SK-MEL-5 (cell line): ENCODE measurements around the gene NMRK2. TPM values are rescaled to one million over a fixed set of nuclear protein-coding genes. Genes with fewer than 3 reads are reported as not detected.

Experiments used
- DNase-seq: peaks from one replicate; pipeline ENCODE4 v3.0.0-alpha.2; 2016; ENCODE audit warnings: low read depth, low spot score
- in situ Hi-C: cut with HindIII; loops from 2 replicates; pipeline ENCODE4 v1.10.0; 2016; ENCODE audit warnings: low sequenced_read_pairs, high pct_unique_total_duplicates, low pct_unique_long_range_greater_than_20kb
- small RNA-seq, 2 experiments: library from RNA; depleted of rRNA; stranded (forward); fragments of <200 nt; gene quantifications; one replicate each; pipeline ENCODE3, GENCODE V24; 2014
- total RNA-seq: library from RNA; depleted of rRNA; stranded (reverse); fragments of >200 nt; shearing (Covaris generic); gene quantifications from 2 replicates; pipeline ENCODE4 v1.2.3, GENCODE V29; 2014; rRNA removed

Gene NMRK2
- total RNA-seq, 1 experiment from 2014 or later = 1.2 TPM

- in situ Hi-C loops = loop anchor here (25.0 kb wide), 1 partner anchor 227 kb away; no protein-coding TSS in a partner anchor
- no peak for DNase-seq
These were observed 52.9 kb downstream of the NMRK2 start for GRCh38 chr19:3985643-3986259.

GRCh38 chr19:3986260-3987041, 53.6 kb downstream of the NMRK2 start:
- peak; percentile 79 for DNase-seq
- in situ Hi-C loops = loop anchor here (25.0 kb wide), 1 partner anchor 226 kb away; no protein-coding TSS in a partner anchor

GRCh38 chr19:3987619-3988371, 54.9 kb downstream of the NMRK2 start:
- in situ Hi-C loops = loop anchor here (25.0 kb wide), 1 partner anchor 225 kb away; no protein-coding TSS in a partner anchor
- DNase-seq = peak; percentile 84

GRCh38 chr19:3990815-3991117, 57.9 kb downstream of the NMRK2 start:
- in situ Hi-C loops = loop anchor here (25.0 kb wide), 1 partner anchor 222 kb away; no protein-coding TSS in a partner anchor
- DNase-seq = no peak

Small RNAs within 50 kb of the gene (small RNA-seq; reads per million reads assigned to genes)
- gene RN7SL202P (0 to 0.19 reads per million in 2 experiments), gene SNORD37 (0.57 to 19.7 reads per million in 2 experiments)

Other genes starting within 250 kb of the NMRK2 start
- gene PIP5K1C, start 232.6 kb upstream of the NMRK2 start, total RNA-seq = 4.9 and 6.7 TPM in 2 replicates
- 0.13 and 0.21 TPM in 2 replicates for gene TJP3, start 224.7 kb upstream of the NMRK2 start, total RNA-seq
- gene APBA3, start 171.4 kb upstream of the NMRK2 start, total RNA-seq = 10.5 and 16.7 TPM in 2 replicates
- gene MRPL54, start 170.4 kb upstream of the NMRK2 start, total RNA-seq = 31.0 and 33.8 TPM in 2 replicates
- not detected in 2 replicates for gene RAX2, start 160.8 kb upstream of the NMRK2 start, total RNA-seq
- gene MATK, start 146.7 kb upstream of the NMRK2 start, total RNA-seq = 20.5 and 22.5 TPM in 2 replicates
- 0.18 and 0.72 TPM in 2 replicates for gene ZFR2, start 64.0 kb upstream of the NMRK2 start, total RNA-seq
- gene ATCAY, start 52.4 kb upstream of the NMRK2 start, total RNA-seq = not detected in 2 replicates
- 55.6 and 62.7 TPM in 2 replicates for gene DAPK3, start 38.0 kb downstream of the NMRK2 start, total RNA-seq
- 1,726 and 1,742 TPM in 2 replicates for gene EEF2, start 52.4 kb downstream of the NMRK2 start, total RNA-seq
- gene PIAS4, start 74.7 kb downstream of the NMRK2 start, total RNA-seq = 19.1 and 20.6 TPM in 2 replicates
- 6.9 and 8.2 TPM in 2 replicates for gene ZBTB7A, start 133.8 kb downstream of the NMRK2 start, total RNA-seq
- gene MAP2K2, start 191.1 kb downstream of the NMRK2 start, total RNA-seq = 192 and 197 TPM in 2 replicates
- not detected in 2 replicates for gene CREB3L3, start 220.6 kb downstream of the NMRK2 start, total RNA-seq
- gene SIRT6, start 249.5 kb downstream of the NMRK2 start, total RNA-seq = 10.0 and 12.1 TPM in 2 replicates
- gene ANKRD24, start 249.6 kb downstream of the NMRK2 start, total RNA-seq = 0.05 and 0.16 TPM in 2 replicates